Measurements from ENCODE around the gene GPR137B.
"Not testable (repeated sequence)": the region's sequence is repeated elsewhere in the genome, so short reads cannot be mapped to it uniquely, and the experiment has no call there.

GPR137B gene

GRCh38 chr1:236150986-236151385 is 8.6 kb downstream of the GPR137B start:
- H3K4me1 ChIP-seq (ENCODE audit: control insufficient read depth in 1 of 2, insufficient read depth in 2 of 2, low read length in 2 of 2): peaks cover 16% of the 10 kb centered on the region in 2 donors
- no peaks in the 10 kb centered on the region for H3K9me3 ChIP-seq (ENCODE audit: control insufficient read depth in 1 of 2, low read length in 2 of 2)
- H3K27ac ChIP-seq (ENCODE audit: low read depth, low read length): no peak overlapping the region
- H3K9ac ChIP-seq (ENCODE audit: low read depth in 1 of 2, low read length in 2 of 2): no peak overlapping the region
- H3K4me3 ChIP-seq (ENCODE audit: low read depth in 1 of 2, low read length in 2 of 2): no peak overlapping the region
- H3K27me3 ChIP-seq (ENCODE audit: control insufficient read depth in 1 of 2, insufficient read depth in 2 of 2, low read length in 2 of 2): no peaks in the 10 kb centered on the region
- H3K36me3 ChIP-seq (ENCODE audit: control insufficient read depth in 1 of 2, insufficient read depth in 2 of 2, low read length in 2 of 2): no peaks in the 10 kb centered on the region

- H3K36me3 ChIP-seq (ENCODE audit: control insufficient read depth in 1 of 2, insufficient read depth in 2 of 2, low read length in 2 of 2): no peaks in the 10 kb centered on the region
Observed at GRCh38 chr1:236151739-236152424, 9.5 kb downstream of the GPR137B start.

GRCh38 chr1:236154126-236154525 is 11.8 kb downstream of the GPR137B start:
- H3K9ac ChIP-seq (ENCODE audit: low read depth in 1 of 2, low read length in 2 of 2): no peak overlapping the region
- no peak overlapping the region for H3K27ac ChIP-seq (ENCODE audit: low read depth, low read length)
- H3K27me3 ChIP-seq (ENCODE audit: control insufficient read depth in 1 of 2, insufficient read depth in 2 of 2, low read length in 2 of 2): no peaks in the 10 kb centered on the region
- H3K9me3 ChIP-seq (ENCODE audit: control insufficient read depth in 1 of 2, low read length in 2 of 2): no peaks in the 10 kb centered on the region
- peaks cover 5 to 10% of the 10 kb centered on the region in 2 donors for H3K4me1 ChIP-seq (ENCODE audit: control insufficient read depth in 1 of 2, insufficient read depth in 2 of 2, low read length in 2 of 2)
- H3K36me3 ChIP-seq (ENCODE audit: control insufficient read depth in 1 of 2, insufficient read depth in 2 of 2, low read length in 2 of 2): no peaks in the 10 kb centered on the region
- no peak overlapping the region for H3K4me3 ChIP-seq (ENCODE audit: low read depth in 1 of 2, low read length in 2 of 2)

More at GRCh38 chr1:236151739-236152424, 9.5 kb downstream of the GPR137B start:
- H3K9ac ChIP-seq (ENCODE audit: low read depth in 1 of 2, low read length in 2 of 2): no peak overlapping the region
- H3K4me3 ChIP-seq (ENCODE audit: low read depth in 1 of 2, low read length in 2 of 2): no peak overlapping the region
- peak overlapping the region; percentile 10 for H3K27ac ChIP-seq (ENCODE audit: low read depth, low read length)
- no peaks in the 10 kb centered on the region for H3K9me3 ChIP-seq (ENCODE audit: control insufficient read depth in 1 of 2, low read length in 2 of 2)
- H3K4me1 ChIP-seq (ENCODE audit: control insufficient read depth in 1 of 2, insufficient read depth in 2 of 2, low read length in 2 of 2): peaks cover 15 to 19% of the 10 kb centered on the region in 2 donors
- no peaks in the 10 kb centered on the region for H3K27me3 ChIP-seq (ENCODE audit: control insufficient read depth in 1 of 2, insufficient read depth in 2 of 2, low read length in 2 of 2)

GRCh38 chr1:236154671-236155398 is 12.5 kb downstream of the GPR137B start:
- Histone ChIP-seq H3K27me3 (ENCODE audit: control insufficient read depth in 1 of 2, insufficient read depth in 2 of 2, low read length in 2 of 2) (no peaks in the 10 kb centered on the region), H3K9me3 (ENCODE audit: control insufficient read depth in 1 of 2, low read length in 2 of 2) (no peaks in the 10 kb centered on the region), H3K27ac (ENCODE audit: low read depth, low read length) (no peak overlapping the region), H3K4me1 (ENCODE audit: control insufficient read depth in 1 of 2, insufficient read depth in 2 of 2, low read length in 2 of 2) (peaks cover 9 to 14% of the 10 kb centered on the region in 2 donors), H3K4me3 (ENCODE audit: low read depth in 1 of 2, low read length in 2 of 2) (no peak overlapping the region), H3K9ac (ENCODE audit: low read depth in 1 of 2, low read length in 2 of 2) (no peak overlapping the region), H3K36me3 (ENCODE audit: control insufficient read depth in 1 of 2, insufficient read depth in 2 of 2, low read length in 2 of 2) (no peaks in the 10 kb centered on the region)

GRCh38 chr1:236155399-236155767 is 13.0 kb downstream of the GPR137B start:
- Histone ChIP-seq H3K27me3 (ENCODE audit: control insufficient read depth in 1 of 2, insufficient read depth in 2 of 2, low read length in 2 of 2) (no peaks in the 10 kb centered on the region), H3K9ac (ENCODE audit: low read depth in 1 of 2, low read length in 2 of 2) (no peak overlapping the region), H3K36me3 (ENCODE audit: control insufficient read depth in 1 of 2, insufficient read depth in 2 of 2, low read length in 2 of 2) (no peaks in the 10 kb centered on the region), H3K9me3 (ENCODE audit: control insufficient read depth in 1 of 2, low read length in 2 of 2) (no peaks in the 10 kb centered on the region), H3K4me3 (ENCODE audit: low read depth in 1 of 2, low read length in 2 of 2) (no peak overlapping the region), H3K27ac (ENCODE audit: low read depth, low read length) (no peak overlapping the region), H3K4me1 (ENCODE audit: control insufficient read depth in 1 of 2, insufficient read depth in 2 of 2, low read length in 2 of 2) (peaks cover 14 to 19% of the 10 kb centered on the region in 2 donors)

GRCh38 chr1:236155841-236156503 is 13.6 kb downstream of the GPR137B start:
- H3K9ac ChIP-seq (ENCODE audit: low read depth in 1 of 2, low read length in 2 of 2): no peak overlapping the region
- peaks cover 17 to 25% of the 10 kb centered on the region in 2 donors for H3K4me1 ChIP-seq (ENCODE audit: control insufficient read depth in 1 of 2, insufficient read depth in 2 of 2, low read length in 2 of 2)
- H3K27ac ChIP-seq (ENCODE audit: low read depth, low read length): no peak overlapping the region

GRCh38 chr1:236156512-236157208 is 14.3 kb downstream of the GPR137B start:
- Histone ChIP-seq H3K4me3 (ENCODE audit: low read depth in 1 of 2, low read length in 2 of 2) (no peak overlapping the region), H3K27ac (ENCODE audit: low read depth, low read length) (no peak overlapping the region), H3K27me3 (ENCODE audit: control insufficient read depth in 1 of 2, insufficient read depth in 2 of 2, low read length in 2 of 2) (no peaks in the 10 kb centered on the region), H3K4me1 (ENCODE audit: control insufficient read depth in 1 of 2, insufficient read depth in 2 of 2, low read length in 2 of 2) (peaks cover 17 to 27% of the 10 kb centered on the region in 2 donors), H3K36me3 (ENCODE audit: control insufficient read depth in 1 of 2, insufficient read depth in 2 of 2, low read length in 2 of 2) (no peaks in the 10 kb centered on the region), H3K9ac (ENCODE audit: low read depth in 1 of 2, low read length in 2 of 2) (no peak overlapping the region), H3K9me3 (ENCODE audit: control insufficient read depth in 1 of 2, low read length in 2 of 2) (peaks cover 0 to 4% of the 10 kb centered on the region in 2 donors)

More at GRCh38 chr1:236155841-236156503, 13.6 kb downstream of the GPR137B start:
- Histone ChIP-seq H3K27me3 (ENCODE audit: control insufficient read depth in 1 of 2, insufficient read depth in 2 of 2, low read length in 2 of 2) (no peaks in the 10 kb centered on the region), H3K9me3 (ENCODE audit: control insufficient read depth in 1 of 2, low read length in 2 of 2) (no peaks in the 10 kb centered on the region), H3K4me3 (ENCODE audit: low read depth in 1 of 2, low read length in 2 of 2) (no peak overlapping the region), H3K36me3 (ENCODE audit: control insufficient read depth in 1 of 2, insufficient read depth in 2 of 2, low read length in 2 of 2) (no peaks in the 10 kb centered on the region)

GRCh38 chr1:236158072-236158471 is 15.7 kb downstream of the GPR137B start:
- H3K27ac ChIP-seq (ENCODE audit: low read depth, low read length); H3K4me3 ChIP-seq (ENCODE audit: low read depth in 1 of 2, low read length in 2 of 2); H3K36me3 ChIP-seq (ENCODE audit: control insufficient read depth in 1 of 2, insufficient read depth in 2 of 2, low read length in 2 of 2); H3K9ac ChIP-seq (ENCODE audit: low read depth in 1 of 2, low read length in 2 of 2); H3K9me3 ChIP-seq (ENCODE audit: control insufficient read depth in 1 of 2, low read length in 2 of 2); H3K27me3 ChIP-seq (ENCODE audit: control insufficient read depth in 1 of 2, insufficient read depth in 2 of 2, low read length in 2 of 2): not testable (repeated sequence)
- peaks cover 24 to 27% of the 10 kb centered on the region in 2 donors for H3K4me1 ChIP-seq (ENCODE audit: control insufficient read depth in 1 of 2, insufficient read depth in 2 of 2, low read length in 2 of 2)

- no peak overlapping the region for H3K9ac ChIP-seq (ENCODE audit: low read depth in 1 of 2, low read length in 2 of 2)
- H3K9me3 ChIP-seq (ENCODE audit: control insufficient read depth in 1 of 2, low read length in 2 of 2): peaks cover 0 to 10% of the 10 kb centered on the region in 2 donors
- H3K27ac ChIP-seq (ENCODE audit: low read depth, low read length): no peak overlapping the region
- H3K27me3 ChIP-seq (ENCODE audit: control insufficient read depth in 1 of 2, insufficient read depth in 2 of 2, low read length in 2 of 2): no peaks in the 10 kb centered on the region
- no peak overlapping the region for H3K4me3 ChIP-seq (ENCODE audit: low read depth in 1 of 2, low read length in 2 of 2)
- H3K4me1 ChIP-seq (ENCODE audit: control insufficient read depth in 1 of 2, insufficient read depth in 2 of 2, low read length in 2 of 2): peaks cover 26 to 27% of the 10 kb centered on the region in 2 donors
- H3K36me3 ChIP-seq (ENCODE audit: control insufficient read depth in 1 of 2, insufficient read depth in 2 of 2, low read length in 2 of 2): no peaks in the 10 kb centered on the region
Observed at GRCh38 chr1:236158719-236159118, 16.4 kb downstream of the GPR137B start.
